ENCODE measurements around the gene OSBPL1A. TPM values are rescaled to one million over a fixed set of nuclear protein-coding genes. Genes with fewer than 3 reads are reported as not detected.

The OSBPL1A gene
- total and polyA plus RNA-seq, 2 of the 8 experiments (the other 6 are each of a cell fraction or from before 2014, with no cell fraction given): 53.2 to 74.9 TPM

DNA sequence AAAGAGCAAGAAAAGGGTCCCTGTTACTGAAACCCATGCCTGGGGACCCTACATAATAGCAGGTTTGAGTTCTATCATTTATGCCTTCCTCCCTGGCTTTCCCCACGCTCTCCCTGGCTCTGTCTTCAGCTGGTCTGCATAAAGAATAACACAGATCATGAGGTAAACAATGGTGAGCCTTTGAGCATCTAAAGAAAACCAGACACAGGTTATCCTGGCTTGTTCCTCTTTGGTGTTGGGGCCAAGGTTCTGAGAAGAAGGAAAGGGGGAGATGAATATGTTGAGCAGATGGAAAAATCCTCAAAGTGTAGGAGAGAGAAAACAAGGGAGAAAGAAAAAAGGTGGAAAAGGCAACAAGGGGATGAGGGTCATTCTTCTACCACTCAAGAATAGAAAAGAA lies 131.5 kb downstream of the OSBPL1A start (continued):
- TF ChIP-seq, protein P1, sequence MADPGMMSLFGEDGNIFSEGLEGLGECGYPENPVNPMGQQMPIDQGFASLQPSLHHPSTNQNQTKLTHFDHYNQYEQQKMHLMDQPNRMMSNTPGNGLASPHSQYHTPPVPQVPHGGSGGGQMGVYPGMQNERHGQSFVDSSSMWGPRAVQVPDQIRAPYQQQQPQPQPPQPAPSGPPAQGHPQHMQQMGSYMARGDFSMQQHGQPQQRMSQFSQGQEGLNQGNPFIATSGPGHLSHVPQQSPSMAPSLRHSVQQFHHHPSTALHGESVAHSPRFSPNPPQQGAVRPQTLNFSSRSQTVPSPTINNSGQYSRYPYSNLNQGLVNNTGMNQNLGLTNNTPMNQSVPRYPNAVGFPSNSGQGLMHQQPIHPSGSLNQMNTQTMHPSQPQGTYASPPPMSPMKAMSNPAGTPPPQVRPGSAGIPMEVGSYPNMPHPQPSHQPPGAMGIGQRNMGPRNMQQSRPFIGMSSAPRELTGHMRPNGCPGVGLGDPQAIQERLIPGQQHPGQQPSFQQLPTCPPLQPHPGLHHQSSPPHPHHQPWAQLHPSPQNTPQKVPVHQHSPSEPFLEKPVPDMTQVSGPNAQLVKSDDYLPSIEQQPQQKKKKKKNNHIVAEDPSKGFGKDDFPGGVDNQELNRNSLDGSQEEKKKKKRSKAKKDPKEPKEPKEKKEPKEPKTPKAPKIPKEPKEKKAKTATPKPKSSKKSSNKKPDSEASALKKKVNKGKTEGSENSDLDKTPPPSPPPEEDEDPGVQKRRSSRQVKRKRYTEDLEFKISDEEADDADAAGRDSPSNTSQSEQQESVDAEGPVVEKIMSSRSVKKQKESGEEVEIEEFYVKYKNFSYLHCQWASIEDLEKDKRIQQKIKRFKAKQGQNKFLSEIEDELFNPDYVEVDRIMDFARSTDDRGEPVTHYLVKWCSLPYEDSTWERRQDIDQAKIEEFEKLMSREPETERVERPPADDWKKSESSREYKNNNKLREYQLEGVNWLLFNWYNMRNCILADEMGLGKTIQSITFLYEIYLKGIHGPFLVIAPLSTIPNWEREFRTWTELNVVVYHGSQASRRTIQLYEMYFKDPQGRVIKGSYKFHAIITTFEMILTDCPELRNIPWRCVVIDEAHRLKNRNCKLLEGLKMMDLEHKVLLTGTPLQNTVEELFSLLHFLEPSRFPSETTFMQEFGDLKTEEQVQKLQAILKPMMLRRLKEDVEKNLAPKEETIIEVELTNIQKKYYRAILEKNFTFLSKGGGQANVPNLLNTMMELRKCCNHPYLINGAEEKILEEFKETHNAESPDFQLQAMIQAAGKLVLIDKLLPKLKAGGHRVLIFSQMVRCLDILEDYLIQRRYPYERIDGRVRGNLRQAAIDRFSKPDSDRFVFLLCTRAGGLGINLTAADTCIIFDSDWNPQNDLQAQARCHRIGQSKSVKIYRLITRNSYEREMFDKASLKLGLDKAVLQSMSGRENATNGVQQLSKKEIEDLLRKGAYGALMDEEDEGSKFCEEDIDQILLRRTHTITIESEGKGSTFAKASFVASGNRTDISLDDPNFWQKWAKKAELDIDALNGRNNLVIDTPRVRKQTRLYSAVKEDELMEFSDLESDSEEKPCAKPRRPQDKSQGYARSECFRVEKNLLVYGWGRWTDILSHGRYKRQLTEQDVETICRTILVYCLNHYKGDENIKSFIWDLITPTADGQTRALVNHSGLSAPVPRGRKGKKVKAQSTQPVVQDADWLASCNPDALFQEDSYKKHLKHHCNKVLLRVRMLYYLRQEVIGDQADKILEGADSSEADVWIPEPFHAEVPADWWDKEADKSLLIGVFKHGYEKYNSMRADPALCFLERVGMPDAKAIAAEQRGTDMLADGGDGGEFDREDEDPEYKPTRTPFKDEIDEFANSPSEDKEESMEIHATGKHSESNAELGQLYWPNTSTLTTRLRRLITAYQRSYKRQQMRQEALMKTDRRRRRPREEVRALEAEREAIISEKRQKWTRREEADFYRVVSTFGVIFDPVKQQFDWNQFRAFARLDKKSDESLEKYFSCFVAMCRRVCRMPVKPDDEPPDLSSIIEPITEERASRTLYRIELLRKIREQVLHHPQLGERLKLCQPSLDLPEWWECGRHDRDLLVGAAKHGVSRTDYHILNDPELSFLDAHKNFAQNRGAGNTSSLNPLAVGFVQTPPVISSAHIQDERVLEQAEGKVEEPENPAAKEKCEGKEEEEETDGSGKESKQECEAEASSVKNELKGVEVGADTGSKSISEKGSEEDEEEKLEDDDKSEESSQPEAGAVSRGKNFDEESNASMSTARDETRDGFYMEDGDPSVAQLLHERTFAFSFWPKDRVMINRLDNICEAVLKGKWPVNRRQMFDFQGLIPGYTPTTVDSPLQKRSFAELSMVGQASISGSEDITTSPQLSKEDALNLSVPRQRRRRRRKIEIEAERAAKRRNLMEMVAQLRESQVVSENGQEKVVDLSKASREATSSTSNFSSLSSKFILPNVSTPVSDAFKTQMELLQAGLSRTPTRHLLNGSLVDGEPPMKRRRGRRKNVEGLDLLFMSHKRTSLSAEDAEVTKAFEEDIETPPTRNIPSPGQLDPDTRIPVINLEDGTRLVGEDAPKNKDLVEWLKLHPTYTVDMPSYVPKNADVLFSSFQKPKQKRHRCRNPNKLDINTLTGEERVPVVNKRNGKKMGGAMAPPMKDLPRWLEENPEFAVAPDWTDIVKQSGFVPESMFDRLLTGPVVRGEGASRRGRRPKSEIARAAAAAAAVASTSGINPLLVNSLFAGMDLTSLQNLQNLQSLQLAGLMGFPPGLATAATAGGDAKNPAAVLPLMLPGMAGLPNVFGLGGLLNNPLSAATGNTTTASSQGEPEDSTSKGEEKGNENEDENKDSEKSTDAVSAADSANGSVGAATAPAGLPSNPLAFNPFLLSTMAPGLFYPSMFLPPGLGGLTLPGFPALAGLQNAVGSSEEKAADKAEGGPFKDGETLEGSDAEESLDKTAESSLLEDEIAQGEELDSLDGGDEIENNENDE (IDR thresholded peaks at IDR 0.05; ENCODE audit: insufficient replicate concordance, low read length): no peak
- TF ChIP-seq CBX8 (IDR thresholded peaks at IDR 0.05; ENCODE audit: borderline replicate concordance, low read depth, low read length) (no peak), CHD2 (IDR thresholded peaks at IDR 0.05; ENCODE audit: low read length) (no peak), EP300 (IDR thresholded peaks at IDR 0.05; ENCODE audit: borderline replicate concordance in 1 of 2, low read depth in 2 of 2, low read length in 2 of 2) (no peak)
